NCI-H2196 (cell line): Measurements from ENCODE around the gene CFAP74.

Source experiments
- DNase-seq: peaks from one replicate; lab custom pipeline; 2025; ENCODE audit not compliant: unreplicated experiment; lab: John Stamatoyannopoulos, UW

CFAP74 gene

DNA sequence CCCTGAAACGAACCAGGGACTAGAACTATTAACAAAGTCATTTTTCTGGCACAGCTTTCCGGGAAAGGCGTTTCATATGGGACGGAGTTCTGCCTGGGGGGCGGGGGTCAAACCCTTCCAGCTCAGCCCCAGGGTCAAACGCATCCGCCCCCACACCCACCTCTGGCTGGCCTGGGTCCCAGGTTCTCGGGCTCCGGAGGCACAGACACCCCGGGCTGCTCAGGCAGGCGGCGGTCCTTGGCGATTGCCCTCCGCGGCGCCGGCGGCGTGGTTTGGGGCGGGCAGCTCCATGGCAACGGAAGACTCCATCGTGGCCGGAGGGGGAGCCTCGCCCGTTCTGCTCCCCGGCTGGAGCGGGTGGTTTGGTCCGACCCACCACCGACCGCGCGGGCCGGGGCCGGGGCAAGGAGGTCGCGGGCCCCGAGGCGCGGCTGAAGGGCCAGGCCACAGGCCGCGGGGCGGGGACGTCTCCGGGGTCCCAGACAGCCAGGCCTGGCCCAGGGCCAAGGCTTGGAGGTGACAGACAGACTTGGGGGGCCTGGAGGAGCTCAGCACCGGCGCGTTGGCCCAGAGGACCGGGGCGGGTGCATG, at the start of gene CFAP74:
Gene CFAP74, minus strand, starts transcription at position 246 of the 591 bp plus-strand sequence. CDS start 12,830 bp downstream, outside the sequence.
- peak; percentile 78 for DNase-seq

DNA sequence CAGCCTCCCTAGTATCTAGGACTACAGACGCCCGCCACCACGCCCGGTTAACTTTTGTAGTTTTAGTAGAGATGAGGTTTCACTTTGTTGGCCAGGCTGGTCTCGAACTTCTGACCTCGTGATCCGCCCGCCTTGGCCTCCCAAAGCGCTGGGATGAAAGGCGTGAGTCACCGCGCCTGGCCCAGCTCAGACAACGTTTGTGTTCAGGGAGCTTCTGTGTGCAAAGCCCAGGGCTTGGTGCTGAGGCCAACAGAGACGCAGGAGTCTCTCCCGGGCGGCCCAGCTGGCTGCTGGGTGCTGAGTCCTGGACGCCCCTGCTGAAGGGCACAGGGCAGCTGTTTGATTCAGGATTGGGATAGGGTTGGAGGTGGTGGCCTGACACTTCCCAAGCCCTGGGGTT, 49.6 kb upstream of the CFAP74 start:
- DNase-seq, result no peak

GRCh38 chr1:2052756-2053155, 49.2 kb upstream of the CFAP74 start:
- DNase-seq, result no peak

DNA sequence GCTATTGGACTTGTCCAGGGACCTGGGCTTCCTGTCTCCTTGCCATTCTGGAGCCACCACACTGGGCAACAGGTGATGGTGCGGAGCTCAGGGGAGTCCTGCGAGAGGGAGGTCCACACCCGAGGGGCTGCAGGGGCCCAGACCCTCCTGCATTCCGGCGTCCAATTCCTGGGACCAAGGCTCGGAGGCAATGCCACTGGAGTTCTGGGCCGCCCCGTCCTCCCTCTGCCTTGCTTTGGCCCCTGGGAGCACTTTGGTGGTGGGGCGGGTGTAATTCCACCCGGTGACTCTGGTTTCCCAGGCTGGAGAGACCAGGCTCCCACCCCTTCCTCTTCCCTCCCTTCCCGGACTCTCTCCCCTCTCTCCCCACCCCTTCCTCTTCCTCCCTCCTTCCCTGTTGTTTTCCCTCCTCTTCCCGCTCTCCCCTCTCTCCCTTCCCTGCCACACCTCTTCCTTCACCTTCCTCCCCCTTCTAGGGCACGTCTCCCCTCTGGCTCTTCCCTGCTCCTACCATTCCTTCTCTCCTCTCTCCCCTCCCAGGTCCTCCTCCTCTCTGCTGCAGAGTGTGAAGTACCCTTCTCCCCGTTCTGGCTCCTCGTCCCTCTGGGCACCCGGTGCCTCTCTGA, 48.6 kb upstream of the CFAP74 start:
- DNase-seq, result no peak

DNA sequence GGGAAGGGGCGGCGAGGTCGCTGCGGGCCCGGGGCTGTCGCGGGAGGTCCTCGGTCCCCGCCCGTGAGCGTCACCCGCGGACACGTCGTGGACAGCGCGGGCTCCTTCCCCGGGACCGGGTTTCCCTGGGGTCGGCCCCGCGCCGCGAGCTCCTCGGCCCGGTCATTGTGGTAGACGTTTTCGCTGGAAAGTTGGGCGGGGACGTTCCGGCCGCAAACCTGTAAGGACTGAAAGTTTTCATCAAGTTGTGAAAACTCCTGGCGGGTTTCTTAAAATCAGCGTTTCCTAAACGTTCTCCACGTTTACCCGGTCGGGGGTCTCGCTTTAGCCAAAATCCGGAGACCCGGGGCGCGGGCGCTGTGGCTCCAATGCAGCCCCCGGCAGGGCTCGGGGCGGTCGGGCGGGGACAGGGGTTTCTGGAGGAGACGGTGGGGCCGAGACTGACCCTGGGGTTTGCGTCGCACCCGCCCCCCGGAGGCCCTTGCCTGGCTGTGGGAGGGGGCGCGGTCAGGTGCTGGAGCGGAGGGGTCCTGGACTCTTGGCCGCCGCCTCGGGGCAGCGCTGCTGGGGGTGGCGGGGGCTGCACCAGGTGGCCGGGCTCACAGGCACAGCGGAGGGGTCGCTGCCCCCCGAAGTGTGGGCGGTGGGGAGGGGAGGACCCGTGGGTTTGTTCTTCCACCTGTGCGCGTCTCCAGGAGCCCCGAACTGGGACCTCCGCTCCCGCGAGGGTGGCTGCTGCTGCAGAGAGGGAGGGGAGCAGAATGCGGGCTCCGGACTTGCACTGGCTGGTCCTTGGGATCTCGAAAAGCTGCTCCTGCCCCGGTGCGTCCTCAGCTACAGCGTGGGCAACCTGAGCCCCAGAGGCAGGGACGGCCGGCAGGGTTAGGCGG, 47.5 kb upstream of the CFAP74 start:
- peak; percentile 16 for DNase-seq

- DNase-seq, result no peak
Measured at GRCh38 chr1:2050461-2050792, 46.8 kb upstream of the CFAP74 start.

GRCh38 chr1:2049718-2050431, 46.3 kb upstream of the CFAP74 start, which contains the start of gene PRKCZ:
Gene PRKCZ, plus strand, starts transcription at chr1:2050411. Its CDS starts 220 bp downstream, at chr1:2050631.
- DNase-seq, result peak; percentile 95

DNA sequence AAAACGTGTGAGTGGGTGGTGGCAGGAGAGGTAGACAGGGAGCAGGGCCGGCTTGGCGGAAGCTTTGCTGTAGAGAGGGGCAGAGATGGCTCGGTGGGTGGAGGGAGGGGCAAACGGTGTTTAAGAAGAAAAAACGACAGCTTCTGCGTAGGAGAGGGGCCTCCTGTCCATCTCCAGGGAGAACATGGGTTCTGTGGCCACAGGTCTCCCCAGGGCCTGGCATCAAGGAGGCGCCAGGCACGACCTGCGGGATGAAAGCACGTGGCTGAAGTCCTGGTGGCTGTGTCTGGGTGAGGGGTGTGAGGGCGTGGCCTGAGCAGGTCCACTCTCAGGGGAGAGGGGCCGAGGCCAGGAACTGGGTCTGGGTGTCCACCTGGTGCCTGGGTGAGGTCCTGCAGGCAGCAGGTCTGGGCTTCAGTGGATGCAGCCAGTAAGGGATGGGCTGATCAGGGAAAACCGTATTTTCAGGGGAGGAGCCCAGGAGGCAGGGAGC, 45.7 kb upstream of the CFAP74 start:
- peak; percentile 86 for DNase-seq

GRCh38 chr1:2047749-2048729, 44.5 kb upstream of the CFAP74 start:
- DNase-seq, result no peak

DNA sequence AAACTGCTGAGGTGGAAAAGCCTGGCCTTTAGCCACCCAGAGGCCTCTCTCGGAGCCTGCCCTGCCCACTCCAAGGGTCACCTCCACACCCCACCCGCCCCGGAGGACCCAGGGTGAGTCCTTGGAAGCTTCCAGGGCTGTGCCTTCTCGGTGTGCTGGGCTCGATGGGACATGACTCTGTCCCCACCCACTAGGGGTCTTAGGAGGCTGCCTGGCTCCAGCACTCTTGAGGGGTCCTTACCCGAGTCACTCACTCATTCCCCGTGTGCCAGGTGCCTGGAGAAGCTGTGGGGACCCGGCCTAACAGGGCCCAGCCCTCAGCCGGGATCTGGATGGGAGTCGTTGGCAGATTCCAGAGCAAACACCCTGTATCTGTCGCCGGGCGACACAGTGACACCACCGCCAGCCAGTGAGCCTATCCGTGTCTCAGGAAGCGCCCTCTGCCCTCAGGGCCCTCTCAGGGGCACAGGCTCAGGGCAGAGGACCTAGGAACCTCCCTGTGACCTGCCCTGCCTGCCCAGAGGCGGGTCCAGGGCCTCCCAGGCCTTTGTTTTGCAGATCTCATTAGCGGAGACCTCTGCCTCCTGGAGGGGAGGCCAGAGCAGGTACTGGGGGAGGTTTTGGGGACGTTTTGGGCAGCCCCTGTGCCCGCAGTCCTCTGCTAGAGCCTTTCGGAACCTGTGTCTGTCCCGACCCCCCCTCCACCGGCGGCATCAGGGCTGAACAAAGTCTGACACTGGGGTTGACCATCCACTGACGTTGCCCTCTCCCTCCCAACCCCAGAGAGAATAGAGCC, 43.6 kb upstream of the CFAP74 start:
- DNase-seq, result no peak

DNA sequence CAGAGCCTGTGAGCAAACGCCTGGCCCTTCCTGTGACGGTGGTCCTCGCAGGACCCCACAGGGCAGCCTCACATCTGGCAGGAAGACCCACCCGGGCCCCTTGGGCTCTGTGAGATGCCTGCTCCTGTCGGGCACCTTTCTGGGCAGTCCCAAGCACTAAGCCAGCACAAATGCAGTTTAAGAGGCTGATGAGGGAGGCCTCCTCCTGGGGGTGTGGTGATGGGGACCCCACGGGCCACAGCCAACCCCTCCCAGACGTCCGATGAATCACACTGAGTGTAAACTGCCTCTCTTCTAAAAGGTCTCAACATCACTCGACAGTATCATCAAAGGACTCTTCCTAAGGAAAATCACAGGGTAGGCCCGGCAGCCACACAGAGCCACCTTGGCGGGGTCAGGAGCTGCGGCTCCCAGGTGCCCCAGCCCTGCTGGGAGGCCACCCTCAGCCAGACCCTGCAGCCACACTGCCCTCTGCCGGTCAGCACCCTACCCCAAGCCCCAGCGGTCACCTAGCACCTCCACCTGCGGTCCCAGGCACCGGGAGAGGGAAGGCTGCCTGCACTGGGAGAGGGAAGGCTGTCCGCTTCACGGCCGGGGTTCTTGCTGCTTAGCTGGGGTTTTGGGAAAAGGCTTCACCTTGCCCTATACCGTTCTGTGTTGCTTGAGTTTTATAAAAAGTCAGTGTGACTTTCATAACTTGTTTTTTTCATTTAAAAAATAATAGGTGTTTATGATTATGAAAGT, 42.8 kb upstream of the CFAP74 start:
- peak; percentile 65 for DNase-seq

DNA sequence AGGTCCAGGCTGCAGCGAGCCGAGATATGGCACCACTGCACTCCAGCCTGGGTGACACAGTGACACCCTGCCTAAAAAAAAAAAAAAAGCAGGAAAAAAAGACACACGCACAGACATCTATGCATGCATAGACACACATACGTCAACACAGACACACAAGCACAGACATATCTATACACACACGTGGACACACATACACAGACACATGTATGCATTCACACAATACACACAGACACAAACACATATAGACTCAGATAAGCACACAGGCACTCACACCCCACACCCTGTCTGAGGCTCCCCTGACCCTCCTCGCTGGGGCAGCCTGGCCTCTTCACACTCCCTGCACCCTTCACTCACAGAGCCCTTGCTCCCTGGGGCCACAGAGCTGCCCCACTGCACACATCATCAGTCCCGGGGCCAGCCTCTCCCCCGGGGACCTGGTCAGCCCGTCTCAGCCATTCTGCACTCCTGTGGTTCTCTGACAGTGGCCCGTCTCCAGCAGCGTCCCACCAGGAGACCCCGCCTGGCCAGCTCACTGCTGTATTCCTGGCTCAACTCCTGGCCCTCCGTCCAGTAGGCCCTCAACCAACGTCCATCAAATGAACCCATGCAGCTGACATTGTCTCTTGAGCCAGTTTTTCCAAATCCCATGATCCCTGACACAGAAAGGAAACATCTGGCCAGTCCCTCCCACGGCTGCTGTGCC, 42.0 kb upstream of the CFAP74 start:
- no peak for DNase-seq

DNA sequence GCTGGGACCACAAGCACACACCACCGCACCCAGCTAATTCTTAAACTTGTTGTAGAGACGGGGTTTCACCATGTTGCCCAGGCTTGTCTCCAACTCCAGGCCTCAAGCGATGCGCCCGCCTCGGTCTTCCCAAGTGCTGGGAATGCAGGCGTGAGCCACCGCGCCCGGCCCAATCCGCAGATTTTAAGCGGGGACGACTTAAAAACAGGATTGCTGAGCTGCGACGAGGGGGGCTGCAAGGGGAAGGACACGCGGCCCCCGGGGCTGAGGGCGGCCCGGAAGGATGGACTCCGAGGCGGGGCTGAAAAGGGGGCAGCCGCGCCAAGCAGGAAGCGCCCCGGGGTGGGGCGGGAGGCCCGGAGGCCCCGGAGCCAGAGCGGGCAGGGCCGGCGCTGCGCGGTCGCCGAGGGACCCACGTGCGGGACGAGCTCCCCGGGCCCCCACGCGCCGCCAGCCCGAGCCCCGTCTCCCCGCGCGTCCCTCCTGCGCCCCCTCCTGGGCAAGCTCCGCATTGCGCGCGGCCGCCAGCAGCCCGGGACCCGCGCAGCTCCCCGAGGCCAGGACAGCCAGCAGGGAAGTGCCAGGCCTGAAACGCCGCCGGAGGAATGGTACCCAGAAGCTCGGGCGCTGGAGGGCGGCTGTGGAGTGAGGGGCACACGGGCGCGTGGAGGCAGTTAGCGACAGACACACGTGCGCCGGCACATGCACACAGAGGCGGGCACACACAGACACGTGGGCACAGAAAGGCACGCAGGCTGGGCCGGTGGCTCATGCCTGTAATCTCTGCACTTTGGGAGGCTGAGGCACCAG, 41.1 kb upstream of the CFAP74 start:
- DNase-seq, result peak; percentile 75

GRCh38 chr1:2043886-2044285, 40.3 kb upstream of the CFAP74 start:
- no peak for DNase-seq

GRCh38 chr1:2042830-2043773, 39.5 kb upstream of the CFAP74 start:
- DNase-seq, result no peak

- no peak for DNase-seq
Measured at GRCh38 chr1:2041887-2042286, 38.3 kb upstream of the CFAP74 start.
